Left lobe of liver (tissue), 2 donors: ENCODE data around the gene MAB21L2. TPM values are rescaled to one million over a fixed set of nuclear protein-coding genes. Genes with fewer than 3 reads are reported as not detected.
"Not testable (repeated sequence)": the region's sequence is repeated elsewhere in the genome, so short reads cannot be mapped to it uniquely, and the experiment has no call there.

Experiments used
- ATAC-seq: fragments of 200-7000 bp; cut with Tn5 transposase; one replicate; pipeline ENCODE4 v1.9.1; 2020; ENCODE audit warnings: mild to moderate bottlenecking, moderate library complexity
- DNase-seq: peaks from one replicate; pipeline ENCODE4 v3.0.0-alpha.2; 2020; ENCODE audit warnings: low spot score
- total RNA-seq: library from RNA; stranded (reverse); gene quantifications from one replicate; pipeline ENCODE4 v1.2.1, GENCODE V29; 2021
- donor health status: DM: no; HTN: no; CAD: no; lungs with moderate emphysema.
- donor health status: DM: no; HTN: yes; CAD: no.

MAB21L2 gene
- 0.48 TPM for total RNA-seq

DNA sequence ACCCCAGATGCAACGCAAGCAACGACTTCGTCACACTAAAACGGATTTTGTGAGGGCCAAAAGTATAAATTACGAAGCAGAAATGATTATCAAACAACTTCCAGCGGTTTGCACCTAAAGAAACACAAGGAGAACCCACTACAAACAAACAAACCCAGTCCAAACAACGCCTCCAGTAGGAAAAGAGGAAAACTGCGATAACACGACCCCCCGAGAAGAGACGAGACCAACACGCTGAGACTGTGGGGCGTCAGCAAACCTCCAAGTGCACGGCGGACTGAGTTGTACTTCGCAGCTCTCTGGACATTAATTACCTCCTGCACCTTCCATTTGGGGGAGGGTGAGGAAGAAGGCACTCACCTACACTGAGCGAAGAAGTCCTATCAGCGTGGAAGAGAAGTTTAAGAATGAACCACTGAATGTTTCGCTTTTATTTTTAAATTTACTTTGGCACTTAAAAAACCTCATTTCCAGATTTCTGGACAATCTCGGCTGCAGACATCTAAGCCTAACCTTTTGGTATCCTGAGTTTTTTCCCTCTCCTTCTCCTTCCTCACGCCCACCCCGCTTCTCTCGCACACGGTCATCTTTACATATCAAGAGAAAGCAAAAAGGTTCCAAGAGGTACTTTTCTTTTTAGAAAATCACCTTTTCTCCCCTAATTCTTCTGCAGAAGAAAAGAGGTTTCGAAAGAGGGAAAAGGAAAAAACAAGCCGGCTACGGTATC, at the start of gene MAB21L2:
MAB21L2 (plus strand) TSS at position 6 of the 727 bp plus-strand sequence. CDS start 879 bp downstream, outside the sequence.
- DNase-seq (no peak), ATAC-seq (no peak)

DNA sequence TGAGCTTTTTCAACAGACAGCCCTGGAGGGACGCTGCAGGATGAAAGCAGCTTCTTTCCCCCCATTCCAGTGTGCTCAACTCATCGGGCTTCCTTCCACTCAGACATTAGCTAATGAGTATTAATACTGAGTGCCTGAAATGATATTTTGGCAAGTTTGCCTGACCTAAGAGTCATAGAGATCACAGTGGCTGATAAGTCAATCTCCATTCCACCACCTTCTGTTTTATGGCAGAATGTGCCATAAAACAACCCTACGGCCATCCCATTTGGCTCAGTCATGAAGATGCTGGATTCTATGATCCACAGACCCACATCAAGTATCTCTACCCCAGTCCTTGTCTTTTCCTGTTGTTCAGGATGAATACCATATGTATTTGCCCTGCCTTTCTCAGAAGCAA, 48.3 kb upstream of the MAB21L2 start:
- no peak for ATAC-seq
- DNase-seq, result no peak

- no peak for ATAC-seq
Measured at GRCh38 chr4:150534818-150535217, 47.1 kb upstream of the MAB21L2 start.

GRCh38 chr4:150537911-150538310, 44.0 kb upstream of the MAB21L2 start:
- ATAC-seq, DNase-seq: not testable (repeated sequence)

More at GRCh38 chr4:150534818-150535217, 47.1 kb upstream of the MAB21L2 start:
- no peak for DNase-seq

- ATAC-seq, result no peak
- DNase-seq, result no peak
Measured at GRCh38 chr4:150540536-150540935, 41.4 kb upstream of the MAB21L2 start.

- no peak for DNase-seq
Measured at GRCh38 chr4:150540959-150541360, 41.0 kb upstream of the MAB21L2 start.

DNA sequence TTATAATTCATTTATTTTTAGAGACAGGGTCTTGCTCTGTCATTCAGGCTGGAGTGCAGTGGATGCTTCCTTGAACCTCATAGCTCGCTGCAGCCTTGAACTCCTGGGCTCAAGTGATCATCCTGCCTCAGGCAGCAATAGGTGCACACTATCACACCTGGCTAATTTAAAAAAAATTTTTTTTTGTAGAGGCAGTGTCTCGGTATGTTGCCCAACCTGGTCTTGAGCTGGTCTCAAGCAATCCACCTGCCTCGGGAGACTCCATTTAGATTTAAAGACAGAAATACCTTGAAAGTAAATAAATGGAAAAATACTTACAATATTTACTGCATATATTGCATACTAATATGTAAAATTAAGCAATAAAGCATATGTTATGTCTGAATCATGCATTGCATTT, 40.3 kb upstream of the MAB21L2 start:
- no peak for DNase-seq
- ATAC-seq, result no peak

More at GRCh38 chr4:150540959-150541360, 41.0 kb upstream of the MAB21L2 start:
- no peak for ATAC-seq

DNA sequence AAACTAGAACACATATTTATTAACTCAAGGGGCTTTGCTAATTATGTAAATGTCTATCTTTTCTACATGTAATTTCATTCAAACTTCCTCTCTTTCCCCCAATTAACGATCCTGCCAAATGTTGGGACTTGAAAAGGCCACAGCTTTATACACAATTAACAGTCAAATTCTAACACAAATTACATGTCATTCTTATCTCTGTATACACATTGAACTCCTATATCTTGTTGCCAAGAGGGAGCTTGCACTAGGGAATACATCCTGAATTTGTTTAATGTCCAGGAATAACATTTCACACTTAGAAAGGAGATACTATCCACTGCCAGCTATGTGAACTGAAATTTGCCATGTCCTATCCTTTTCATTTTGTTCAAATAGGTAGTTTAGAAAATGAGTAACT, 38.9 kb upstream of the MAB21L2 start:
- DNase-seq (no peak), ATAC-seq (no peak)

GRCh38 chr4:150546286-150546685, 35.7 kb upstream of the MAB21L2 start:
- ATAC-seq (no peak), DNase-seq (no peak)

DNA sequence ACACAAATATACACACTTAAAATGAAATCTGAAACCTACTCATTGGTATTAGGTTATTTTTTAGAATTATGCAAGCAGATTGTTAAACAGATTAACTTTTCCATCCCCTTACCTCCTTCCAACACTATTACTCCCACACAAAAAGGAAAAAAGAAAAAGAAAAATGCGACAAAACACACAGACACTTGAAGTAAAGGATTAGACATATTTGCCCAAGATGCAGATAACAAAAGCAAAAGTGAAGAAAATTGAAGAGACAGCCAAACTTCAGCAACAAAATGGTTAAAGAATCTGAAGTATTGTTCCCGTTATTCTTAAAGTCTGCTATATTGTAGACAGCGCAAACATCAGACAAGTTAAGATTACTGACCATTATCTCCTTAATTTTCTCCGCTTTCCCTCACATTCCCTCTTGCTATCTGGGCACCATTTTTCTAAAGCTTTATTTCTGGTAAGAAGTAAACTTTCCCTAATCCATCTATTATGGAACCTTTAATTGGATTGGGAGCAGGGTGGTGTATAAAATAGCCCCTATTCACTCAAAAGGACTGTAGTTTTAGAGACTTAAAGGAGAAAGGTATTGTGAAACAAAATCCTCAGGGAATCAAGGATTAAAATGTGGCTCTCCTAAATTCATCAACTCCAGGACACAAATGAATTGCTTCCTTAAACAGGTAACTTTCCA, 34.7 kb upstream of the MAB21L2 start:
- ATAC-seq, result no peak
- no peak for DNase-seq

GRCh38 chr4:150557811-150558210, 24.1 kb upstream of the MAB21L2 start:
- DNase-seq, ATAC-seq: not testable (repeated sequence)

DNA sequence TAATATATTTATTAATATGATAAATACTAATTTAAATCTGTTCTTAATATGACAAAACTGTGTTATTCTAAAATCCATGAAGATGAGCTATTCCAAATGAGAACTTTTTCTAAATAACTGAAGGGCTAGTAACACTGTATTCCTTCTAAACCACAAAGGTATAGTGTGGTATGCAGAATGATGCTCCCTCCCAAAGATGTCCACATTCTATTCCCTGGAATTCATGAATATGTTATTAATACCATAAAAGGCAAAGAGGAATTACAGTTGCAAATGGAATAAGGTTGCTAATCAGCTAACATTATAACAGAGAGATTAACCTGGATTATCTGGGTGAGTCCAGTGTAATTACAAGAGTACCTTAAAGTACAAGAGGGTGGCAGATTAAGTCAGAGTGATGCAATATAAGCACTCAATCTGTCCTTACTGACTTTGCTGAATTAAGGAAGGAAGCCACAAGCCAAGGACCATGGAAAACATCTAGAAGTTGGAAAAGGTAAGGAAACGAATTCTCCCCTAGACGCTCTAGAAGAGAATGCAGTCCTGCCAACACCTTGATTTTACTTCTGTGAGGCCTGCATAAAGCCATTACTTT, 20.7 kb upstream of the MAB21L2 start:
- ATAC-seq (no peak), DNase-seq (no peak)

DNA sequence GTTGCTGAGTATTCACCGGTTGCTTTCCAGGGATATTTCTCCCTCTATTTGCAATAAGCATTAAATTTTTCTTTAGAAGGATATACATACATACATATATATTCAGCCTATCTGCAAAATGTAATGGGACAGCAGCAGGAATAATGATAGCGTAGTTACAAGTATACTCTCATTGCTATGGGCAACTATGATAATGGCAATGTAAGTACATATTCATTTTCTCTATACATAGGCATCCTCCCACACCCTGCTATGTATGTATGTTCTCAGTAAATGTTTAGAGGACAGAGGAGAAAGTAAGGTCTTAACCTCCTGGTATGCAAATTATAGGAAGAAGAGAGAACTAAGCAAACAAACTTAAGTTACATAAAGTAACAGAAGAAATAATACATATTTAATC, 19.7 kb upstream of the MAB21L2 start:
- no peak for DNase-seq

GRCh38 chr4:150562751-150563150, 19.2 kb upstream of the MAB21L2 start:
- no peak for ATAC-seq
- DNase-seq, result no peak

More for the DNA sequence above, 19.7 kb upstream of the MAB21L2 start:
- ATAC-seq, result no peak

DNA sequence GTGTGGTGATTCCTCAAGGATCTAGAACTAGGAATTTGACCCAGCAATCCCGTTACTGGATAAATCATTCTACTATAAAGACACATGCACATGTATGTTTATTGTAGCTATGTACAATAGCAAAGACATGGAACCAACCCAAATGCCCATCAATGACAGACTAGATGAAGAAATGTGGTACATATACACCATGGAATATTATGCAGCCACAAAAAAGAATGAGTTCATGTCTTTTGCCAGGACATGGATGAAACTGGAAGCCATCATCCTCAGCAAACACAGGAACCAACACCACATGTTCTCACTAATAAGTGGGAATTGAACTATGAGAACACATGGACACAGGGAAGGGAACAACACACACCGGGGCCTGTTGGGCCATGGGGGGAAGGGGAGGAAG, 17.0 kb upstream of the MAB21L2 start:
- ATAC-seq, DNase-seq: not testable (repeated sequence)

- ATAC-seq (no peak), DNase-seq (no peak)
Measured at GRCh38 chr4:150567070-150567469, 14.9 kb upstream of the MAB21L2 start.

DNA sequence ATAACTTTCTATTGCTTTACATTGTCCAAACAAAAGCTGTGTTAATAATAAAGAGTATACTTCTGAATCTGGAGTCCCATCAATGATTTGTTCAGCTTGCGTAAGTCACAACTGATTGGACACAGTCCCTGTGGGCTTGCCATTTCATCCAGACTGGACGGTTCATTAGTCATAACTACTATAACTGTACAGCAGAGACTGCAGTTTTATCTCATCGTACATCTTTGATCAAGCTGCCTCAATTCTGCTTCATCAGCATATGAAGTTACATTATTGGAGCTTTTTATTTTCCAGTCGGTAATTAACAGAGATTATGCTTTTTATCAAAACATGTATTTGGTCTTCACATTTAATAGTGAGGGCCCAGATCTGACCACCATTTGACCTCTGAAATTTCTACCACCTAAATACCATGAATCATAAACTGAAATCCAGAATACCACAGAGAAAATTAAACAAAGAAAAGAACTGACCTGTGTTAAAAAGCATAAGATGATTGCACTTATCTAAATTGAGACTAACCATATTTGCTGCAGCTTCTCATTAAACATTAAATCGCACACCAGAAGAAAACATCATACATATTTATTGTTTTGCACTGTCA, 12.5 kb upstream of the MAB21L2 start:
- DNase-seq (no peak), ATAC-seq (no peak)

DNA sequence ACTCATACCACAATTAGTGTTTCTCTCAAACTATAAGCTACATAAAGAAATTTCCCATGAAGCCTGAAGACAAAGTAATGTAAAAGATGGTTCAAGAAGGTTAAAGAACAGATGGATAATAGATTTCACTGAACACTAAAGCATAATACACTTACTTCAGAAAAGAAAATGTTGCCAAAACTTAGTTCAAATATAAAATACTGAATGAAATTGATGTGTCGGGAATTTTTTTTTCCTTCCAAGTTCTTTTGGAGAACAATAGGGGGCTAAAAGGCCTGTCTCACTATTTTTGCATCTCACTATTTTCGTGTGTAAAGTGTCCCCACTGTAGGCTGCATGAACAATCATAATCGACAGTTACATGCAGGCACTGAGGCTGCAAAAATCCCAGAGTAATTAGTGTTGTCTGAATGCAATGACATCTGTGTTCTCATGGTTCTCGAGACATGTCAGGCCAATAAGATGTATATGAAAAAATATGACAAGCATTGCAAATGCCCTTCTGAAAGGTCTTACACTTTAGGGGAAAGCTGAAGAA, 11.9 kb upstream of the MAB21L2 start:
- no peak for ATAC-seq

GRCh38 chr4:150570862-150571261, 11.1 kb upstream of the MAB21L2 start:
- no peak for ATAC-seq
- no peak for DNase-seq

More for the DNA sequence above, 11.9 kb upstream of the MAB21L2 start:
- no peak for DNase-seq

GRCh38 chr4:150572704-150573504, 9.0 kb upstream of the MAB21L2 start:
- DNase-seq (no peak), ATAC-seq (no peak)
